Small intestine (tissue), 7 donors: ENCODE data around the gene KIF2C. TPM values are rescaled to one million over a fixed set of nuclear protein-coding genes. Genes with fewer than 3 reads are reported as not detected.

Experiments used
- DNase-seq, 2 donors: peaks; one replicate each; pipeline versions ENCODE4 v3.0.0 to v3.0.0-alpha.2; 2013
- FAIRE-seq: peaks from 2 replicates; lab custom pipeline; 2012; peaks lifted over from hg19 to GRCh38; lab: Jason Lieb, UNC
- H3K27ac ChIP-seq, 3 donors: one replicate each; pipeline ENCODE4 v1.5.1; 2013; ENCODE audit warnings: low read length in 2 of 3, mild to moderate bottlenecking in 2 of 3, control low read depth in 1 of 3, inconsistent platforms in 1 of 3, low read depth in 1 of 3, moderate library complexity in 1 of 3
- H3K27me3 ChIP-seq, 3 donors: one replicate each; pipeline ENCODE4 v1.6.1; 2013; ENCODE audit warnings: low read length in 3 of 3, inconsistent platforms in 1 of 3; ENCODE audit not compliant: control insufficient read depth in 3 of 3, insufficient read depth in 3 of 3
- H3K36me3 ChIP-seq, 3 donors: one replicate each; pipeline ENCODE4 v1.6.1; 2013; ENCODE audit warnings: low read length in 3 of 3, inconsistent platforms in 1 of 3, low read depth in 1 of 3, mild to moderate bottlenecking in 1 of 3, moderate library complexity in 1 of 3; ENCODE audit not compliant: control insufficient read depth in 3 of 3, insufficient read depth in 2 of 3
- H3K4me1 ChIP-seq, 3 donors: one replicate each; pipeline ENCODE4 v1.6.1; 2013; ENCODE audit warnings: low read length in 2 of 3, inconsistent platforms in 1 of 3, low read depth in 1 of 3, mild to moderate bottlenecking in 1 of 3, moderate library complexity in 1 of 3; ENCODE audit not compliant: control insufficient read depth in 3 of 3, insufficient read depth in 2 of 3
- H3K4me3 ChIP-seq, 3 donors: one replicate each; pipeline ENCODE4 v1.5.1; 2013; ENCODE audit warnings: low read length in 3 of 3, control low read depth in 1 of 3, inconsistent platforms in 1 of 3, low read depth in 1 of 3, mild to moderate bottlenecking in 1 of 3, moderate library complexity in 1 of 3
- H3K9me3 ChIP-seq, 2 donors: one replicate each; pipeline ENCODE4 v1.6.1; 2013; ENCODE audit warnings: low read depth in 1 of 2, low read length in 1 of 2; ENCODE audit not compliant: control insufficient read depth in 2 of 2, insufficient read depth in 1 of 2
- WGBS, 3 donors: extraction: QIAGEN DNeasy Blood & Tissue Kit; methylation state at CpG; one replicate each; pipeline ENCODE4 v1.1.7; 2013; 5-methylcytosine and 5-hydroxymethylcytosine counted together
- polyA plus RNA-seq, 4 donors: library from polyadenylated mRNA; stranded (reverse) in 3 of 4; unstranded in 1 of 4; fragments of 200-250 nt in 3 of 4; fragments of 120-200 nt in 1 of 4; gene quantifications; one replicate each; pipeline versions ENCODE4 v1.2.1 to v1.2.3, GENCODE V29; 2013
- donor health status: healthy with polysubstance abuse.
- donor health status: control.
- donor health status: control.
- donor health status: Bipolar disorder and iron deficiency.
- donor health status: healthy.

Gene KIF2C
- polyA plus RNA-seq, 4 donors, result 1.1 to 17.7 (median 6.5) TPM

- peak overlapping the region in 2 of 3 donors; percentile 46 to 49 for H3K4me3 ChIP-seq
- no peak overlapping the region for H3K27ac ChIP-seq
- no peaks in the 10 kb centered on the region for H3K27me3 ChIP-seq
- DNase-seq, result no peak
- peaks cover 0 to 28% (median 2%) of the 10 kb centered on the region in 3 donors for H3K4me1 ChIP-seq
- H3K9me3 ChIP-seq, result no peaks in the 10 kb centered on the region
- 45 to 50% (median 46%) methylated on average over 8 of the region's 8 CpGs for WGBS, 3 donors
- peaks cover 0 to 28% (median 3%) of the 10 kb centered on the region in 3 donors for H3K36me3 ChIP-seq
- no peak for FAIRE-seq
These were observed 44.1 kb downstream of the KIF2C start for GRCh38 chr1:44783697-44784093.

GRCh38 chr1:44784094-44785028 is 44.7 kb downstream of the KIF2C start:
- Histone ChIP-seq H3K4me3 (peak overlapping the region in 2 of 3 donors; percentile 46 to 49), H3K27ac (no peak overlapping the region), H3K36me3 (peaks cover 0 to 23% (median 0%) of the 10 kb centered on the region in 3 donors), H3K4me1 (peaks cover 0 to 28% (median 2%) of the 10 kb centered on the region in 3 donors), H3K9me3 (no peaks in the 10 kb centered on the region), H3K27me3 (no peaks in the 10 kb centered on the region)
- FAIRE-seq (no peak), DNase-seq (peak; percentile 18 to 67)
- 4 to 7% (median 6%) methylated on average over 42 to 71 of the region's 71 CpGs for WGBS, 3 donors

- Histone ChIP-seq H3K9me3 (no peaks in the 10 kb centered on the region), H3K27me3 (no peaks in the 10 kb centered on the region), H3K27ac (no peak overlapping the region), H3K4me3 (no peak overlapping the region), H3K36me3 (peaks cover 0 to 16% (median 0%) of the 10 kb centered on the region in 3 donors), H3K4me1 (peaks cover 0 to 28% (median 2%) of the 10 kb centered on the region in 3 donors)
- DNase-seq (no peak), FAIRE-seq (no peak)
- WGBS, 3 donors, result 71 to 84% (median 75%) methylated on average over 6 of the region's 6 CpGs
These were observed 45.4 kb downstream of the KIF2C start for GRCh38 chr1:44785029-44785380.

GRCh38 chr1:44785501-44786137 is 46.0 kb downstream of the KIF2C start:
- H3K9me3 ChIP-seq, result no peaks in the 10 kb centered on the region
- H3K27ac ChIP-seq, result peak overlapping the region in 1 of 3 donors; percentile 10
- FAIRE-seq (no peak), DNase-seq (no peak)
- peak overlapping the region in 2 of 3 donors; percentile 44 to 46 for H3K4me3 ChIP-seq
- WGBS, 3 donors, result 31 to 37% (median 36%) methylated on average over 11 of the region's 11 CpGs
- H3K4me1 ChIP-seq, result peaks cover 0 to 28% (median 2%) of the 10 kb centered on the region in 3 donors
- no peaks in the 10 kb centered on the region for H3K27me3 ChIP-seq
- H3K36me3 ChIP-seq, result peaks cover 0 to 12% (median 0%) of the 10 kb centered on the region in 3 donors

- FAIRE-seq (no peak), DNase-seq (peak; percentile 68 to 91)
- no peaks in the 10 kb centered on the region for H3K27me3 ChIP-seq
- H3K4me3 ChIP-seq, result peak overlapping the region in 2 of 3 donors; percentile 44 to 46
- H3K4me1 ChIP-seq, result peaks cover 0 to 28% (median 2%) of the 10 kb centered on the region in 3 donors
- H3K9me3 ChIP-seq, result no peaks in the 10 kb centered on the region
- H3K36me3 ChIP-seq, result peaks cover 0 to 6% (median 0%) of the 10 kb centered on the region in 3 donors
- H3K27ac ChIP-seq, result peak overlapping the region; percentile 10 to 56 (median 34)
- WGBS, 3 donors, result 6 to 7% (median 7%) methylated on average over 39 to 49 of the region's 49 CpGs
These were observed 46.7 kb downstream of the KIF2C start for GRCh38 chr1:44786138-44786840.

GRCh38 chr1:44786841-44787426 is 47.3 kb downstream of the KIF2C start:
- WGBS, 3 donors, result 75 to 86% (median 80%) methylated on average over 9 of the region's 9 CpGs
- no peak for FAIRE-seq
- no peak overlapping the region for H3K4me3 ChIP-seq

GRCh38 chr1:44787506-44787905 is 47.9 kb downstream of the KIF2C start:
- Histone ChIP-seq H3K27me3 (no peaks in the 10 kb centered on the region), H3K27ac (no peak overlapping the region), H3K36me3 (peaks cover 0 to 5% (median 0%) of the 10 kb centered on the region in 3 donors), H3K9me3 (no peaks in the 10 kb centered on the region), H3K4me3 (no peak overlapping the region), H3K4me1 (peaks cover 0 to 28% (median 2%) of the 10 kb centered on the region in 3 donors)
- FAIRE-seq, result no peak
- WGBS, 3 donors, result 93 to 96% (median 94%) methylated on average over 10 of the region's 10 CpGs
- DNase-seq, result no peak

More at GRCh38 chr1:44786841-44787426, 47.3 kb downstream of the KIF2C start:
- Histone ChIP-seq H3K4me1 (peaks cover 0 to 28% (median 2%) of the 10 kb centered on the region in 3 donors), H3K27ac (peak overlapping the region; percentile 10 to 56 (median 34)), H3K36me3 (peaks cover 0 to 5% (median 0%) of the 10 kb centered on the region in 3 donors), H3K27me3 (no peaks in the 10 kb centered on the region), H3K9me3 (no peaks in the 10 kb centered on the region)
- DNase-seq, result peak in 1 of 2 donors; percentile 3
